A673 (cell line): ENCODE measurements around the gene SMAD6. TPM values are rescaled to one million over a fixed set of nuclear protein-coding genes. Genes with fewer than 3 reads are reported as not detected.

ENCODE experiments used
- BruUV-seq: library from RNA; stranded (reverse); fragments of 400-500 nt; replicated peaks from 2 replicates; lab custom pipeline; 2021; lab: Mats Ljungman, UMichigan
- CTCF ChIA-PET: fragments of 300-600 bp; sonication (Branson Sonifier 250); formaldehyde crosslinking; loops from one replicate; lab custom pipeline; 2022; ENCODE audit warnings: antibody characterized with exemption; lab: Charles Lee
- POLR2A ChIA-PET: fragments of 300-600 bp; sonication (Branson Sonifier 250); formaldehyde crosslinking; loops from one replicate; lab custom pipeline; 2022; ENCODE audit warnings: antibody characterized with exemption; ENCODE audit not compliant: low non-redundant PET; lab: Charles Lee
- DNase-seq: peaks from one replicate; pipeline ENCODE4 v3.0.0-alpha.2; 2015; ENCODE audit warnings: low spot score
- H3K27ac ChIP-seq: fragments of 200-600 bp; sonication (generic); 2 replicates; pipeline ENCODE4 v1.5.1; 2016; ENCODE audit warnings: mixed run types, low read depth, mild to moderate bottlenecking, mixed read lengths, antibody characterized with exemption, low read length; ENCODE audit not compliant: poor library complexity, severe bottlenecking
- H3K27me3 ChIP-seq: fragments of 200-600 bp; sonication (generic); replicated peaks from 2 replicates; pipeline ENCODE4 v1.6.1; 2017; ENCODE audit warnings: mixed run types, low read depth, mild to moderate bottlenecking, mixed read lengths, antibody characterized with exemption, low read length; ENCODE audit not compliant: insufficient read depth, poor library complexity
- H3K36me3 ChIP-seq: fragments of 200-600 bp; sonication (generic); 2 replicates; pipeline ENCODE4 v1.6.1; 2016; ENCODE audit warnings: mixed run types, mild to moderate bottlenecking, mixed read lengths, antibody characterized with exemption, low read length; ENCODE audit not compliant: insufficient read depth, poor library complexity, severe bottlenecking
- H3K4me1 ChIP-seq: fragments of 200-600 bp; sonication (generic); 2 replicates; pipeline ENCODE4 v1.6.1; 2017; ENCODE audit warnings: mixed run types, mild to moderate bottlenecking, mixed read lengths, antibody characterized with exemption, low read length; ENCODE audit not compliant: insufficient read depth, poor library complexity, severe bottlenecking
- H3K4me3 ChIP-seq: fragments of 200-600 bp; sonication (generic); 2 replicates; pipeline ENCODE4 v1.5.1; 2016; ENCODE audit warnings: low read depth, mixed run types, mild to moderate bottlenecking, mixed read lengths, low read length; ENCODE audit not compliant: poor library complexity, severe bottlenecking
- H3K9me3 ChIP-seq: fragments of 200-600 bp; sonication (generic); 2 replicates; pipeline ENCODE4 v1.6.1; 2016; ENCODE audit warnings: mixed run types, low read depth, mild to moderate bottlenecking, mixed read lengths, antibody characterized with exemption, low read length; ENCODE audit not compliant: poor library complexity, severe bottlenecking
- EZH2 ChIP-seq: fragments of 200-600 bp; sonication (generic); IDR thresholded peaks from 2 replicates; pipeline ENCODE4 v1.6.1; 2017; ENCODE audit warnings: borderline replicate concordance, low read depth, mild to moderate bottlenecking, mixed read lengths, antibody characterized with exemption, low read length; ENCODE audit not compliant: poor library complexity, severe bottlenecking
- intact Hi-C: fragments of 100-400 bp; cut with micrococcal nuclease; formaldehyde crosslinking; loops from one replicate; pipeline ENCODE4 v1.10.0; 2022; ENCODE audit not compliant: unreplicated experiment
- total RNA-seq: library from RNA; stranded (reverse); gene quantifications from 2 replicates; pipeline ENCODE4 v1.2.3, GENCODE V29; 2021
- TF ChIP-seq, protein P1 (sequence below): fragments of 300-800, 200-600 bp; sonication (generic); conservative IDR thresholded peaks from 2 replicates; pipeline ENCODE4 v1.5.1; 2017; ENCODE audit warnings: low read depth, mild to moderate bottlenecking, antibody characterized with exemption, low read length, moderate library complexity, mixed read lengths

SMAD6 gene
- total RNA-seq, 1 experiment from 2014 or later: 63.9 TPM

DNA sequence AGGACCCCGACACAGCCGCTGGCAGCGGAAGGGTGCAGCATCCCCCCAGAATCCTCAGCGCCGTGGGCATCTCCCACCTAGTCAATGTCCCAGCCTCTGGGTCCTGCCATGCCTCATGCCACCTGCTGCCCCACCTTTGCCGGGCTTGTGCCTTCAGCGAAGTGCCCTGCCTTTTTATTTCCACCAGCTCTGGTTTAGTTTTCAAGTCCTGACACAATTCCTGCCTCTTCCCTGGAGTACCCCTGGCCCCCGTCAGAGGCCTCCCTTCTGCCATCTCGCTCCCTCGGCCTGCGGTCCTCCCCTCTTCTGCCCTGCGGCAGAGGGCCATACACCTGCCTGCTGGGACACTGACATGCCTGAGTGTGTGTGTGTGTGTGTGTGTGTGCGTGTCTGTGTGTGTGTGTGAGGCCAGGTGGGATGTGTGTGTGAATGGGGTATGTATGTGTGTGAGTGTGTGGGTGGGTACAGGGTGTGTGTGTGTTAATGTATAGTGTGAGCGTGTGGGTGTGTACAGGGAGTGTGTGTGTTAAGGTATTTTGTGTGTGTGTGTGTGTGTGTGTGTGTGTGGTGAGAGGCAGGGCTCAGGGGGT is 129.9 kb downstream of the SMAD6 start:
- Histone ChIP-seq H3K9me3 (no peaks in the 10 kb centered on the region), H3K27ac (no peak overlapping the region), H3K4me3 (no peak overlapping the region), H3K36me3 (no peaks in the 10 kb centered on the region), H3K4me1 (peaks cover 22% of the 10 kb centered on the region), H3K27me3 (no peaks in the 10 kb centered on the region)
- POLR2A ChIA-PET: no interaction called here
- no TSS peak for BruUV-seq
- intact Hi-C loops: no loop called here
- DNase-seq: no peak
- TF ChIP-seq, protein P1, sequence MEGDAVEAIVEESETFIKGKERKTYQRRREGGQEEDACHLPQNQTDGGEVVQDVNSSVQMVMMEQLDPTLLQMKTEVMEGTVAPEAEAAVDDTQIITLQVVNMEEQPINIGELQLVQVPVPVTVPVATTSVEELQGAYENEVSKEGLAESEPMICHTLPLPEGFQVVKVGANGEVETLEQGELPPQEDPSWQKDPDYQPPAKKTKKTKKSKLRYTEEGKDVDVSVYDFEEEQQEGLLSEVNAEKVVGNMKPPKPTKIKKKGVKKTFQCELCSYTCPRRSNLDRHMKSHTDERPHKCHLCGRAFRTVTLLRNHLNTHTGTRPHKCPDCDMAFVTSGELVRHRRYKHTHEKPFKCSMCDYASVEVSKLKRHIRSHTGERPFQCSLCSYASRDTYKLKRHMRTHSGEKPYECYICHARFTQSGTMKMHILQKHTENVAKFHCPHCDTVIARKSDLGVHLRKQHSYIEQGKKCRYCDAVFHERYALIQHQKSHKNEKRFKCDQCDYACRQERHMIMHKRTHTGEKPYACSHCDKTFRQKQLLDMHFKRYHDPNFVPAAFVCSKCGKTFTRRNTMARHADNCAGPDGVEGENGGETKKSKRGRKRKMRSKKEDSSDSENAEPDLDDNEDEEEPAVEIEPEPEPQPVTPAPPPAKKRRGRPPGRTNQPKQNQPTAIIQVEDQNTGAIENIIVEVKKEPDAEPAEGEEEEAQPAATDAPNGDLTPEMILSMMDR: no peak
- no peak for TF ChIP-seq EZH2
- CTCF ChIA-PET: interaction anchor here (0.7 kb wide), 1 partner anchor 19 kb away, joined by 5 read pairs; no protein-coding TSS in a partner anchor

Other genes with a start within 250 kb of the SMAD6 start
- gene SNAPC5, start 204.5 kb upstream of the SMAD6 start, total RNA-seq: 28.9 and 35.2 TPM in 2 replicates
- 2,773 and 2,830 TPM in 2 replicates for gene RPL4, start 197.4 kb upstream of the SMAD6 start, total RNA-seq
- gene ZWILCH, start 196.9 kb upstream of the SMAD6 start, total RNA-seq: 32.4 and 36.3 TPM in 2 replicates
- not detected in 2 replicates for gene LCTL, start 136.2 kb upstream of the SMAD6 start, total RNA-seq